GM21526 (cell line): ENCODE data around the gene KCP.

Experiments used
- ATAC-seq: cut with Tn5 transposase; IDR thresholded peaks from one replicate; pipeline ENCODE4 v1.9.1; 2021; ENCODE audit warnings: moderate library complexity; ENCODE audit not compliant: unreplicated experiment, low FRiP score

Gene KCP

GRCh38 chr7:128908750-128909624 lies 1.5 kb downstream of the KCP start:
- ATAC-seq = no peak

GRCh38 chr7:128906766-128907559 lies 3.5 kb downstream of the KCP start:
- no peak for ATAC-seq

DNA sequence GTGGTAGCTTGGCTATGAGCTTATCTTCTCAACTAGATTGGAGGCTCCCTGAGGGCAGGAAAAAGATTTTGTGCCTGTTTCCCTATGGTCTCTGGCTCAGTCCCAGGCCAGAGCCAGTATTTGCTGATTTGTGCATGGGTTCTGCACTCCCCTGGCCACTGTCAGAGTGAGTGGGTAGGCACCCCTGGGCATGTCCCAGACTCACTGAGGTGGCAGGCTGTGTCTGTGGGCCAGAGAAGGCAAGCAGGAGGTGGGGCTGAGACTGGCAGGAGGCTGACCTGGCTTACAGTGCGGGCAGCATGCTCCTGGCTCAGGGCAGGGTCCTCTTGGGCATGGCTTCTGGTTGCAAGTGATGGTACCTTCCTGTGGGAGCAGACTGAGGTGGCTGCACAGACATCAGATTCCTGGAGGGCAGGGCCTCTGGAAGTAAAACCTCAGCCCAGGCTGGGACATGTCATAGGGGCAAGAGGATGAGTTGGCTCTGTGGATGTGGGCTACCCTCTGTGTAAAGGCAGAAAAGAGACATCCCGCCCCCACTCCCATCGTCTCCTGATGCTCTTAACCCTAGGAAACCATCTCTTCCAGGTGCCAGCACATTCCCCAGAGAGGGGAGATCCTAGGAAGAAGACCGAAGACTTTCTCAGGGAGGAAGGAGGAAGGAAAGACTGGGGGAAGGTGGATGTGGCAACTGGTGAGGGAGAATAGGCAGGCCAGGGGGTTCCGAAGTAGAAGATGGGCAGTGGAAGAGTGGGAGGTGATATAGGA lies 4.3 kb downstream of the KCP start:
- ATAC-seq = no peak

DNA sequence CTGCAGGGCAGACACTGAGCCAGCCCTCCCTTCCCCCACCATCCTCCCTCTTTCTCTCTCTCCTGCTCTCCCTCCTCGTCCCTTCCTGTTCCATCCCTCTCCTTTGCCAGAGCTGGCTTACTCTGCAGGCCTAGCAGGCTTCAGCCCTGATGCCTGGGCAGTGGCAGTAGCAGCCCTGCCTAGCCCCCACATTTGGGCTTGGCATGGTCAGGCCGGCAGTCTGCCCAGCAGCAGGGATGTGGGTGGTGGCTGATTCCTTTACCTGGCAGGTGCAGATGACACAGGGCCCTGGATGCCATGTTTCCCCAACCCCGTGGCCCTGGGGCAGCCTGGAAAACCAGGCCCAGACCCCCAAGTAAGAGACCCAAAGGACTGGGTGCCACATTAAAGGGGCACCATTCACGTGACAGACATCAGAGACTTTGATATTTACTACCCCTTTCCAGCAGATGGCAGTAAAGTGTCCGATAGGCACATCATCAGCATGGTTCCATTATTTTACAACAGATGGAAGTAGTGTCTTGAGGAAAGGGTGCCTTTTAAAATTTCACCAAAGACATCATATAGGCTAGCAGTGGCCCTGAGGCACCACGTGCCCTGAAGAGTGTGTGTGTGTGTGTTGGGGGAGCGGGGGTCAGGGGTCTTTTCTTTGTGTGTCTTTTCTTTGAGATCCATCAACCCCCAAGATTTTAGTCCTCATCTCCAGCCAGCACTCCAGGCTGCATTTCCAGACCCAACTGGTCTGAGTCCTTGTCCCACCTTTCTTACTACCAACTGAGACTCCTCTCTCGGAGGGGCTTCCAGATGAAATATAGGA lies 5.9 kb downstream of the KCP start:
- ATAC-seq = no peak

DNA sequence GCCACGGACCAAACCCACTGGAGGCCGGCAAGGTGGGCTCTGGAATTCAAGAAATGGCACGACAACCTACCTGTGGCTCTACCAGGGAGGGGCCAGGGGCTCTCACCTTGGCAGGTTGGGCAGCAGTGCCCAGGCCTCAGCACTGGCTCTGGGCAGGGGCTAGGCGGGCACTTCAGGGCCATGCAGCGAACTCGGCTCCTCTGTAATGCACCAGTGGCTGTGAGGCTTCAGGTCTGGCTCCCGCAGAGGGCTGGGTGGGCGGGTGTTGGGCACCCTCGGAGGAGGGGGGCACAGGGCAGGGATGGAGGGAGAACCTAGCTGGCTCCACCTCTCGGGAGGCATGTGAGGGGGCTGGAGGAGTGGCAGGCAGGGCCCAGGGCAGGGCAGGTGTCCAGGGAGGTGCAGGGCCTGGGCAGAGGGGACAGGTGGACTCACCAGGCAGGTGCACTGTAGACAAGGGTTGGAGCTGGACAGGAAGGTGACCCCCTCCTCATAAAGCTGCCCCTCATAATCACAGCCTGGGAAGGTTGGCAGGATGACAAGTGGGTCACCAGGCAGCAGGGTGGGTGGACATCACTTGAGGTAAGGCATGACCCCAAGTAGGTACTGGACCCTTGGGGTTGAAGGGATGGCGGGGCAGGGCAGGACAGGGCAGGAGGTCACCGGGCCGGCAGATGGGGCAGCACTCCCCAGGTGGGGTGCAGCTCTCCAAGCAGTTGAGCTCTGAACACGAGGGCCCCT lies 6.7 kb downstream of the KCP start:
- ATAC-seq = no peak

DNA sequence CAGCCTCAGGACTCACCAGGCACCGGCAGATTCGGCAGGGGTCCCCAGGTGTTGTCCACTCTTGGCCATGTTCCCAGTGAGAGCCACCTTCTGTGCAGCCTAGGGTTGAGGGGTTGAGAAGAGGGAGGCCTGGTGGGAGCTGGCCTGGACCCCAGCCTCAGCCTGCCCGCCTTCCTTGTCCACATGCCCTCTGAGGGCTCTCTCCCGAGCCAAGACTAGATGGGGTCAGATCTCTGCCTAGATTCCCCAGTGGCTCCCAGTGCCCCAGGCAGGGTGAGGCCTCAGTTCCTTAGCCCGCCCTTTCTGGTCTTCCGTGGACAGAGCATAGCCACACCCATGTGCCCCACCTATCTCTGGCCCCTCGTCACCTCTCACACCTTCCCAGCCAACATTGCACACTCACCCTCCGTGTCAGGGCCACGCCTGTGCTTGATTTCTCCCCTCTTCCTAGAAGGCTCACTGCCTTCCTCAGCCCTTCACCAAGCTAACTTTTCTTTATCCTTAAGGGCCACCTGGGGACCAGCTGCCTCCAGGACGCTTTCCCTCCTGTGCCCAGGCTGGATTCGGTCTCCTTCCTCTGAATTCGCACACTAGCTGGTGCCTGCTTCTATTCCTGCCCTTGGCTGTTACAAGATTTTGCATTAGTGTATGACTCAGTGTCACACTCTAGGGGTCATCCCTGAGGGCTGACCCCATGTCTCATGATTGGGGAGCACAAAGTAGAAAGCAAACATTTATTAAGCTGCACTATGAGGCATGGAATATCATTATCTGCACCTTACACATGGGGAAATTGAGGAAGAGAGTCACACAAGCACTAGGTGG lies 7.5 kb downstream of the KCP start:
- no peak for ATAC-seq

GRCh38 chr7:128900237-128900636 lies 10.3 kb downstream of the KCP start:
- no peak for ATAC-seq

DNA sequence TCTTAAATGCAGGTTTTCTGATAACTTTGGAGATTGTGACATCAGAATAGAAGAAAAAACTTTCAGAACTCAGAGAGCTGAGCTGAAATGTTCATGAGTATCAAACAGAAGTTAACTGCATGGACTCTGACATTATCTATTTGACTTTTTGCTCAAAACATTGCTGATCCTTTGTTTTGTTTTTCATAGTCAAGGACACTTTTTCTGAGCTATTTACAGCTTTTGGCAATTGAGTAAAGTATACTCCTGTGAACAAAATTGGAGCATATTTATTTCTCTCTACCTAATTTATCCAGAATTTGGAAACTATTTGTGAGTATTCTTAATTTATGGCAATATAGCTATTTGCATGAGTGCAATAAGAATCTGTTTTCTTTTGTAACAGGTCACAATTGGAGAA lies 11.1 kb downstream of the KCP start:
- ATAC-seq = no peak

DNA sequence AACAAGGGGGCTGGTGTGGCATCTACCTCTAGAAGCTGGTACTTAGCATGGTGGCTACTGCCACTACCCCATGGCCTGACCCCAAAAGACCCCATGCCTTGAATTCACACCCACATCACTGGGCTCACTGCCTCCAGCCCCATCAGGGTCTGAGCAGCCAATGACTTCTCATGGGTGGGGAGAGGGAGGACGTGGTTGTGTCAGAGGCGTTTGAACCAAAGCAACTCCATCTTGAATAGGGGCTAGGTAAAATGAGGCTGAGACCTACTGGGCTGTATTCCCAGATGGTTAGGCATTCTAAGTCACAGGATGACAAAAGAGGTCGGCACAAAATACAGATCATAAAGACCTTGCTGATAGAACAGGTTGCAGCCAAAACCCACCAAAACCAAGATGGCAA lies 15.2 kb downstream of the KCP start:
- no peak for ATAC-seq

DNA sequence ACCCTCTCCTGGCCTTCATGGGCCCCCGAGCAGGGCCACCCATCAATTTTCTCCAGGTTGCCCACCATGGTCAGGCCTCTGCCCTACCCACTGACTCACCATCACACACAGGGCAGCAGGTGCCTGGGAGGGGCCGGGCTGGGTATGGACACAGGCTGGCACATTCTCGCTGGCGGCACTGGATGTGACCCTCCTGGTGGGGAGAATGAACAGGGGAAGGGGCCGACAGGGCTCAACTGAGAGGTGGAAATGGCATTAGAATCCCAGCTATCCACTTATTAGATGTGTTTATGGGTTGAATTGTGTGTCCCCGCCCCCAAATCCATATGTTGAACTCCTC lies 16.4 kb downstream of the KCP start:
- no peak for ATAC-seq

DNA sequence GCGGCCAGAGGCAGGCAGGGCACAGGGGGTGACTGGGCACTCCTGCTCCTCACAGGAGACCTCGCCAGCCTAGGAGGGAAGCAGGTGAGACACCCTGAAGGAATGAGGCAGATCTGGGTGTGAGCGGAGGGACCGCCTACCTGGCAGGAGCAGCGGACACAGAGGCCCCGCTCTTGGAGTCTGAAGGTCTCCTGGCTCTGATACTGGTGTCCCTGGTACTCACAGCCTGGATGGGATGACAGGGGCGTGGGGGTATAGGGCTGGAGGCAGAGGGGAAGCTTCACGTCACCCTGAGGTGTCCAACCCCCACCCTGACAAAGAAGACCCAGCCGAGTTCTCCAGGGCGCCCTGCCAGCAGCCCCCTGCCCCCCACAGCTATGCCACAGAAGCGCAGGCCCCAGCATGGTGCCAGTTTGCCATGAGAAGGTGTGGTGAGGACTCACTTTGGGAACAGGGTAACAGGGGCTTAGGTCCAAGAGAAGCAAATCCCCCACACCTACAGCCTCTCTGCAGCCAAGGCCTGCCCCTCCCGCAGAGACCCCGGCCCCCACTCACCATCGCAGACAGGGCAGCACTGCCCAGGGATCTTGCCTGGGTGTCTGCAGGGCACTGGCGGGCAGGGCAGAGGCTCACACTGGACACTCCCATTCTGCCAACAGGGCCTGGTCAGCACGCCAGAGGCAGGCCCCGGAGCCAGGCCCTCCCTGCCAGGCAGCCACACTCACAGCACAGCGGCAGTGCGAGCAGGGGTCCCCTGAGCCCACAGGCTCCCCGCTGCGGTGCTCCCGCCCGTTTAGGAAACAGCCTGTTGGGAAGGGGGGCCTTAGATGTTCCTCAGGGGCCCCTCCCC lies 17.0 kb downstream of the KCP start:
- ATAC-seq = no peak

- no peak for ATAC-seq
Measured at GRCh38 chr7:128892521-128893250, 17.8 kb downstream of the KCP start.

DNA sequence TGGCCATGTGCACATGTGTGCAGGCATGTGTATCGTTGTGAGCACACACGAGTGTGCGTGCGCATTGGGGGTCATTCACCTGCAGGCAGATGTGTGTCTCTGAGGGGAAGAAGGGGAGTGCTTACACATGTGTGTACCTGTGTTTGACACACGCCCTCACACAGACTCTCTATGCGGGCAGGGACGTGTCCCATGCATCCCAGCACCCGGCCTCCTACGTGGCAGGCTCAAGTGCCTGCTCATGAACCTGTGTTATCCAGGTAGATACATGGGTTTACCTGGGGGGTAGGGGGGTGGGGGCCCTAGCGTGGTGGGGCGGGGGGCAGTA lies 18.6 kb downstream of the KCP start:
- no peak for ATAC-seq

DNA sequence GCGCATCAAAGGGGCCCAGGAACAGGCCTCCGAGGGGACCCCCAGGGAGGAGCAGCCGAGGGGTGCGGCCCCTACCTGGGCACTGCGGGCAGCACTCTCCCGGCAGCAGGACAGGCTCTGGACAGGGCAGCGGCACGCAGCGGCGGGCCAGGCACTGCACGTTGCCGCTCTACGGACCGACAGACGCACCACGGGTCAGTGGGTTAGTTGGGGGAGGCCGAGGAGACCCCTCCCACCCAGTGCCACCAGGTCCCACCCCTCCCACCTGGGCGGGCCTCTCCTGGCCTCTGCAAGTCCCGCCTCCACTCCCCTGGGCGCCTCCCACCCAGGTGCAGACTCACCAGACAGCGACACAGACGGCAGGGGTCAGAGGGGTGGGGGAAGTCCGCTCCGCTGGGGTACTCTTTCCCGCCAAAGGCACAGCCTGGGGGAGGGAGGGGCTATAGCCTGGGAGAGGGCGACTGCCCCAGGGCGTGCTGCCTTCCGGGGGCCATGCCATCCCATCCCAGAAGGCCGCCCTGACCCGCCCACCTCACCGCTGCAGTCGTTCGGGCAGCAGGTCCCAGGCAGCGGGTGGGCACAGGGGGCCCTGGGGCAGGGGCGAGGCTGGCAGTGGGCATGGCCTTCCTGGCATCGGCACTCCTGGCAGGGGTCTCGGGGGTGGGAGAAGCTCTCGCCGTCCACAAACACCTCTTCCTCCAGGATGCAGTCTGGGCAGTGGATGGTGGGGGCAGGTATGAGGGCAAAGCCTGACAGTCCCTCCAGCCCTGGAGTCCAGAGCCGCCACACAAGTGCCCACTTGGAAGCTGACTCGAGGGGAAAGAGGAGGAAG lies 19.2 kb downstream of the KCP start:
- ATAC-seq = no peak

GRCh38 chr7:128890306-128891109 lies 20.0 kb downstream of the KCP start:
- ATAC-seq = no peak

GRCh38 chr7:128889121-128889520 lies 21.4 kb downstream of the KCP start:
- no peak for ATAC-seq
